Keratinocyte (primary cell): ENCODE measurements around the gene SEZ6L2.

Experiments used
- CTCF ChIP-seq, 3 experiments: IDR thresholded peaks in 1 of 3; conservative IDR thresholded peaks in 1 of 3; optimal IDR thresholded peaks in 1 of 3; 2 replicates in 2 of 3; 3 replicates in 1 of 3; pipeline versions ENCODE3 to v1.5.1; 2011; ENCODE audit warnings: low read length in 3 of 3, mild to moderate bottlenecking in 3 of 3, moderate library complexity in 2 of 3, control low read depth in 1 of 3, inconsistent platforms in 1 of 3; ENCODE audit not compliant: insufficient read depth in 2 of 3; ENCODE audit errors: extremely low read depth in 1 of 3
- EZH2 ChIP-seq: IDR thresholded peaks from one replicate; pipeline ENCODE4 v1.6.1; 2012; ENCODE audit warnings: inconsistent platforms, mild to moderate bottlenecking, low read length, moderate library complexity

DNA sequence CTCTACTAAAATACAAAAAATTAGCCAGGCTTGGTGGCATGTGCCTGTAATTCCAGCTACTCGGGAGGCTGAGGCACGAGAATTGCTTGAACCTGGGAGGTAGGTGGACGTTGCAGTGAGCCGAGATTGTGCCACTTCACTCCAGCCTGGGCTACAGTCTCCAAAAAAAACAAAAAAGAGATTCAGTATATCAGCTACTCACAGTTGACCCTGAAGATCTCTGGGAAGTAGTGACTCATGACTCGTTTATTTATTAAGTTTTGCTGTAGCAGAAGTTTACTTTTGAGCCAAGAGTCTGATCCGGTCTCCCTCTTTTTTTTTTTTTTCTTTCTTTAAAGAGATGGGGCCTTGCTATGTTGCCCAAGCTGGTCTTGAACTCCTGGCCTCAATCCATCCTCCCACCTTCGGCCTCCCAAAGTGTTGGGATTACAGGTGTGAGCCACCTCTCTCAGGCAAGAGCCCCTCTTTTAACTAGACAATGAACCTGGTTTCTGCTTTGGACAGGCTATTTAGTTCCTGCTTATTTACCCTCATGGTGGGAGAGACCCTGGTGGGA, 74.7 kb downstream of the SEZ6L2 start:
- TF ChIP-seq EZH2 (no peak), CTCF (optimal IDR thresholded peaks at IDR 0.05 in 1 of 3, IDR thresholded peaks at IDR 0.05 in 1 of 3, conservative IDR thresholded peaks at IDR 0.05 in 1 of 3; ENCODE audit: extremely low read depth in 1 of 3, insufficient read depth in 2 of 3, low read length in 3 of 3) (no peak)
